ENCODE data around the gene ATP6V0D1. TPM values are rescaled to one million over a fixed set of nuclear protein-coding genes. Genes with fewer than 3 reads are reported as not detected.

Gene ATP6V0D1
- total RNA-seq, 1 donor from 2014 or later = 143 TPM

- H3K9me3 ChIP-seq = no peaks in the 10 kb centered on the region
- peaks cover 36% of the 10 kb centered on the region for H3K4me1 ChIP-seq
- ATAC-seq (peak; percentile 84), DNase-seq (peak; percentile 92)
- intact Hi-C loops (cut with DNase I) = no loop called here
- H3K36me3 ChIP-seq = peaks cover 74% of the 10 kb centered on the region
- no peak for TF ChIP-seq CTCF (IDR thresholded peaks at IDR 0.05)
- peak overlapping the region; percentile 37 for H3K27ac ChIP-seq
- no peak overlapping the region for H3K4me3 ChIP-seq
- H3K27me3 ChIP-seq = no peaks in the 10 kb centered on the region
Observed at GRCh38 chr16:67441271-67441753, 39.6 kb downstream of the ATP6V0D1 start.

DNA sequence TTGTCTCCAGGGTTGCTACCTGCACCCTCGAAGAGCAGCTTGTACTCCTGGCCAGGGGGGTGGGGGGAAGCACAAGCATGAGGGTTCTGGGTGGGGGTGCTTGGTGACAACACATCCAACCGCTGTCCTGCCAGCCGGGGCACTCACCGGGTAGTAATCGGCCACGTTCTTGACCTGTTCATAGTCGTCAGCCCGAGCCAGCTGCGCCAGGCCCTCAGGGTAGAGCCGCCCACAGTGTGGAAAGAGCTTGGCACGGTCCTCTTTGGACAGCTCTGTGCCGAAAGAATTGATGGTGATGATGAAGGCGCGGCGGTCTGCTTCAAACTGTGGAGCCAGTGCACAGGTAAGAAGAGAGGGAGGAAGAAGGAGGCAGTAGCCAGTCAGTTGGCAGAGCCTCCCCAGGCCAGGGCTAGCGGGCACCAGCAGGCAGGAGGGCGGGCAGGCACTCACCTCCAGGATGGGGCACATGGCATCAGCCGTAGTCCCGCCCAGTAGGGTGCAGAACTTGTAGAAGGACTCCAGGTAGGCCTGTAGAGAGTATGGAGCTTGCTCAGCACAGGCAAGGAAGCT, 42.0 kb downstream of the ATP6V0D1 start:
- no peaks in the 10 kb centered on the region for H3K27me3 ChIP-seq
- H3K4me3 ChIP-seq = no peak overlapping the region
- no peak for TF ChIP-seq CTCF (IDR thresholded peaks at IDR 0.05)
- H3K9me3 ChIP-seq = no peaks in the 10 kb centered on the region
- H3K4me1 ChIP-seq = peaks cover 26% of the 10 kb centered on the region
- intact Hi-C loops (cut with DNase I) = no loop called here
- no peak overlapping the region for H3K27ac ChIP-seq
- no peak for DNase-seq
- peaks cover 63% of the 10 kb centered on the region for H3K36me3 ChIP-seq
- no peak for ATAC-seq

DNA sequence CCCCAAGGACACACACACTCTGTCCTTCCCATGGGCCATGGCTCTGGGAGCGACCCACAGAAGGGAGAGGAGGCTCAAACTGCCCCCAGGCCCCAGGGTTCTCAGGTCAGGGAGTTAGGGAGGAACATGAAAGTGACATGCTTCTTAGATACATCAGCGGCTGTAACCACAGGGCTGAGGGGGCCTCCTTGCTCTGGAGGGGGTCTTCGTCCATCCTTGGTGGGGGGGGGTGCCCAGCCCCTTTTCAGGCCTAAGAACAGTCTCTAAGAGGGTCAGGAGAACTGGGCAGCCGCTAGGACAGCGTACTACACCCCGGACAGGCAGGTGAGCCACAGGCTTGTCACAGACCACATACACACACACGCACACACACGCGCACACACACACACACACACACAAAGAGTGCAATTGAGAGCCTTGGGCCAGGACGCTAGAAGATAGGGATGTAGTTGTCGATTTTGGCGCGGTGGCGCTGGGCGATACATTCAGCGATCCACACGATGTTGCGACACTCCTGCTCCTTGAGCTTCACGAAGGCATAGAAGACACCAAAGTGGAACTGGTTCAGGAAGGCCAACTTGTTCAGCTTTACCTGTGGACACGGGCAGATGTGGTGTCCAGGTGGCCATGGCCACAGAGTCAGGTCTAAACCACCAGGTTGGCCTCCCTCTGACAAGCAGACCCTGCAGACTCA, 42.7 kb downstream of the ATP6V0D1 start:
- H3K4me1 ChIP-seq = peaks cover 21% of the 10 kb centered on the region

GRCh38 chr16:67437513-67437912, 43.4 kb downstream of the ATP6V0D1 start:
- H3K4me3 ChIP-seq = no peak overlapping the region
- DNase-seq (no peak), ATAC-seq (no peak)
- no peaks in the 10 kb centered on the region for H3K9me3 ChIP-seq
- TF ChIP-seq CTCF (IDR thresholded peaks at IDR 0.05) = no peak
- H3K27me3 ChIP-seq = no peaks in the 10 kb centered on the region
- H3K27ac ChIP-seq = no peak overlapping the region
- H3K4me1 ChIP-seq = peaks cover 17% of the 10 kb centered on the region
- peaks cover 49% of the 10 kb centered on the region for H3K36me3 ChIP-seq
- intact Hi-C loops (cut with DNase I) = no loop called here

More for the DNA sequence above, 42.7 kb downstream of the ATP6V0D1 start:
- Histone ChIP-seq H3K4me3 (no peak overlapping the region), H3K9me3 (no peaks in the 10 kb centered on the region), H3K36me3 (peaks cover 56% of the 10 kb centered on the region), H3K27ac (no peak overlapping the region), H3K27me3 (no peaks in the 10 kb centered on the region)
- no peak for TF ChIP-seq CTCF (IDR thresholded peaks at IDR 0.05)
- no peak for DNase-seq
- no peak for ATAC-seq
- intact Hi-C loops (cut with DNase I) = no loop called here

- no peak for TF ChIP-seq CTCF (IDR thresholded peaks at IDR 0.05)
- no peak for ATAC-seq
- peak; percentile 60 for DNase-seq
- intact Hi-C loops (cut with DNase I) = no loop called here
- Histone ChIP-seq H3K36me3 (peaks cover 44% of the 10 kb centered on the region), H3K9me3 (no peaks in the 10 kb centered on the region), H3K27ac (no peak overlapping the region), H3K4me3 (no peak overlapping the region), H3K4me1 (peaks cover 17% of the 10 kb centered on the region), H3K27me3 (no peaks in the 10 kb centered on the region)
Observed at GRCh38 chr16:67436640-67437193, 44.2 kb downstream of the ATP6V0D1 start.

All from upper lobe of right lung (tissue), 1 donor.